MM.1S (cell line): ENCODE results near the gene CHFR.

Experiments used
- CTCF ChIP-seq: fragments of 300-600 bp; sonication (generic); IDR thresholded peaks from 2 replicates; pipeline ENCODE4 v1.5.1; 2016; ENCODE audit warnings: antibody characterized with exemption, low read length, mixed read lengths
- EZH2 ChIP-seq: fragments of 300-600 bp; sonication (generic); optimal IDR thresholded peaks from 2 replicates; pipeline ENCODE3; 2017; ENCODE audit warnings: low read depth, mild to moderate bottlenecking, antibody characterized with exemption, low read length, mixed read lengths
- EZH2phosphoT487 ChIP-seq: fragments of 300-600 bp; sonication (generic); IDR thresholded peaks from 2 replicates; pipeline ENCODE4 v1.6.1; 2018; ENCODE audit warnings: antibody characterized with exemption, low read length

- TF ChIP-seq CTCF (no peak), EZH2 (no peak), EZH2phosphoT487 (no peak)
Measured at GRCh38 chr12:132887513-132888351, at the start of gene CHFR.
